KOPT-K1 (cell line): ENCODE results near the gene CLEC12A.

Experiments
- H3K27ac ChIP-seq: fragments of 200-600 bp; sonication (generic); 2 replicates; pipeline ENCODE4 v1.5.1; 2016; ENCODE audit warnings: antibody characterized with exemption, mild to moderate bottlenecking, low read depth, low read length; ENCODE audit not compliant: poor library complexity, severe bottlenecking
- H3K36me3 ChIP-seq: fragments of 200-600 bp; sonication (generic); 2 replicates; pipeline ENCODE4 v1.5.1; 2017; ENCODE audit warnings: antibody characterized with exemption, mild to moderate bottlenecking, low read length, moderate library complexity; ENCODE audit not compliant: insufficient read depth
- H3K9me3 ChIP-seq: fragments of 200-600 bp; sonication (generic); 2 replicates; pipeline ENCODE4 v1.5.1; 2017; ENCODE audit warnings: antibody characterized with exemption, low read length, mild to moderate bottlenecking; ENCODE audit not compliant: insufficient read depth, poor library complexity, severe bottlenecking

Gene CLEC12A

GRCh38 chr12:9971181-9971580 lies at the start of gene CLEC12A:
CLEC12A (plus strand) TSS chr12:9971409; CDS start chr12:9971597, 188 bp downstream.
- no peaks in the 10 kb centered on the region for H3K36me3 ChIP-seq
- no peak within 1 kb of the TSS for H3K27ac ChIP-seq
- peaks cover 15% of the 10 kb centered on the region for H3K9me3 ChIP-seq

- peaks cover 4% of the 10 kb centered on the region for H3K9me3 ChIP-seq
- no peak overlapping the region for H3K27ac ChIP-seq
- H3K36me3 ChIP-seq, result no peaks in the 10 kb centered on the region
These were observed 48.8 kb upstream of the CLEC12A start for GRCh38 chr12:9922429-9922828.

- Histone ChIP-seq H3K27ac (no peak overlapping the region), H3K9me3 (no peaks in the 10 kb centered on the region), H3K36me3 (no peaks in the 10 kb centered on the region)
These were observed 45.4 kb upstream of the CLEC12A start for GRCh38 chr12:9925705-9926393.

GRCh38 chr12:9926876-9927275 lies 44.3 kb upstream of the CLEC12A start:
- no peak overlapping the region for H3K27ac ChIP-seq
- no peaks in the 10 kb centered on the region for H3K36me3 ChIP-seq
- no peaks in the 10 kb centered on the region for H3K9me3 ChIP-seq

- H3K27ac ChIP-seq, result no peak overlapping the region
- no peaks in the 10 kb centered on the region for H3K9me3 ChIP-seq
- H3K36me3 ChIP-seq, result no peaks in the 10 kb centered on the region
These were observed 42.6 kb upstream of the CLEC12A start for GRCh38 chr12:9928607-9929006.

- Histone ChIP-seq H3K27ac (no peak overlapping the region), H3K9me3 (no peaks in the 10 kb centered on the region), H3K36me3 (no peaks in the 10 kb centered on the region)
These were observed 40.0 kb upstream of the CLEC12A start for GRCh38 chr12:9931245-9931644.

GRCh38 chr12:9932270-9932669 lies 38.9 kb upstream of the CLEC12A start, which contains the start of gene CLEC2A:
CLEC2A (minus strand) TSS chr12:9932370; CDS start chr12:9932329, 41 bp downstream.
- H3K9me3 ChIP-seq, result no peaks in the 10 kb centered on the region
- H3K27ac ChIP-seq, result no peak within 1 kb of the TSS
- H3K36me3 ChIP-seq, result no peaks in the 10 kb centered on the region

- Histone ChIP-seq H3K27ac (no peak overlapping the region), H3K9me3 (no peaks in the 10 kb centered on the region)
These were observed 37.3 kb upstream of the CLEC12A start for GRCh38 chr12:9933958-9934357.

GRCh38 chr12:9935026-9935425 lies 36.2 kb upstream of the CLEC12A start:
- no peaks in the 10 kb centered on the region; the same call in 1 of the 2 replicates for H3K36me3 ChIP-seq
- H3K27ac ChIP-seq, result no peak overlapping the region
- H3K9me3 ChIP-seq, result no peaks in the 10 kb centered on the region

More at GRCh38 chr12:9933958-9934357, 37.3 kb upstream of the CLEC12A start:
- no peaks in the 10 kb centered on the region; the same call in 1 of the 2 replicates for H3K36me3 ChIP-seq

GRCh38 chr12:9936591-9936990 lies 34.6 kb upstream of the CLEC12A start:
- Histone ChIP-seq H3K9me3 (no peaks in the 10 kb centered on the region), H3K27ac (no peak overlapping the region), H3K36me3 (no peaks in the 10 kb centered on the region; the same call in none of the 2 replicates)

- Histone ChIP-seq H3K36me3 (no peaks in the 10 kb centered on the region; the same call in none of the 2 replicates), H3K27ac (no peak overlapping the region)
These were observed 30.8 kb upstream of the CLEC12A start for GRCh38 chr12:9940375-9940774.

GRCh38 chr12:9941838-9942237 lies 29.4 kb upstream of the CLEC12A start:
- no peaks in the 10 kb centered on the region for H3K9me3 ChIP-seq
- no peak overlapping the region for H3K27ac ChIP-seq

More at GRCh38 chr12:9940375-9940774, 30.8 kb upstream of the CLEC12A start:
- no peaks in the 10 kb centered on the region for H3K9me3 ChIP-seq

GRCh38 chr12:9943240-9943639 lies 28.0 kb upstream of the CLEC12A start:
- H3K27ac ChIP-seq, result peak overlapping the region; percentile 64
- H3K36me3 ChIP-seq, result no peaks in the 10 kb centered on the region; the same call in none of the 2 replicates
- no peaks in the 10 kb centered on the region for H3K9me3 ChIP-seq

More at GRCh38 chr12:9941838-9942237, 29.4 kb upstream of the CLEC12A start:
- H3K36me3 ChIP-seq, result no peaks in the 10 kb centered on the region; the same call in none of the 2 replicates

GRCh38 chr12:9944391-9944790 lies 26.8 kb upstream of the CLEC12A start:
- Histone ChIP-seq H3K36me3 (no peaks in the 10 kb centered on the region; the same call in 1 of the 2 replicates), H3K9me3 (no peaks in the 10 kb centered on the region), H3K27ac (peak overlapping the region; percentile 64)

- H3K27ac ChIP-seq, result no peak overlapping the region
- H3K9me3 ChIP-seq, result no peaks in the 10 kb centered on the region
- H3K36me3 ChIP-seq, result no peaks in the 10 kb centered on the region
These were observed 23.5 kb upstream of the CLEC12A start for GRCh38 chr12:9947674-9948073.
